ENCODE results near the gene GPR27.

DNA sequence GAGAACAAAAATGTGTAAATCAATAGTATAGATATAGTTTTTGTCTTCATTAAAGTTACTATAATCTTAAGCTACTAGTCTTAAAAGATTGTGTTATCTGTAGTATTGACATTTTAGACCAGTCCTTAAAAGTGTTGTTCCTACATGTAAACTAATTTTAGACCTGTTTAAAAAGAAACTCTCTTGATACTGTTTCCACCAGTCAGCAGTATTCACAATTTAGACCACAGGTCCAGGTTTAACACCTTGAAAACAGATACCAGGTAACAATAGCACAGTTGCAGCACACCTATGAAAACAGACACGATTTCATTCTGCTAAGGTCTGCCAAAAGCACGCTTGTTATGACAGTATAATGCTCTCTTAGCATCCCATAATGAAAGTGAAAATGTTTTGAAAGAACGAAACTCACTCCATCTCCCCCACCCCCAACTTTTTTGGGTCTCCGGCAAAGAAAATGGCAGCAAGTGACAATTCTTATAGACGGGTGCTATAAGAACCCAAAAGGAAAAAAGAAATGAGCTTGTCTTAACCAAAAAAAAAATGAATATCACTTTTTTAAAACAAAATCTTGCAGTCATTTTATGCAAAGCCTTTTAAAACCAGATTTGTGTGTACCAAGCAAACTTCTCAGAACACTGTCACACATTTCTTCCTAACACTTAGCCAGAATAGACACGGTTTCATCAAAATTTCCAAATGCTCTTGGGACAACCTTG lies 30.0 kb upstream of the GPR27 start:
- TF ChIP-seq GATA2 (IDR thresholded peaks at IDR 0.05; ENCODE audit: low read depth, low read length) (no peak), GATA3 (IDR thresholded peaks at IDR 0.05; ENCODE audit: low read depth, low read length) (no peak)

Data from SH-SY5Y (cell line).